ENCODE results near the gene CACNB4. TPM values are rescaled to one million over a fixed set of nuclear protein-coding genes. Genes with fewer than 3 reads are reported as not detected.

Gene CACNB4
- total RNA-seq, 1 donor from 2014 or later: 3.7 TPM

DNA sequence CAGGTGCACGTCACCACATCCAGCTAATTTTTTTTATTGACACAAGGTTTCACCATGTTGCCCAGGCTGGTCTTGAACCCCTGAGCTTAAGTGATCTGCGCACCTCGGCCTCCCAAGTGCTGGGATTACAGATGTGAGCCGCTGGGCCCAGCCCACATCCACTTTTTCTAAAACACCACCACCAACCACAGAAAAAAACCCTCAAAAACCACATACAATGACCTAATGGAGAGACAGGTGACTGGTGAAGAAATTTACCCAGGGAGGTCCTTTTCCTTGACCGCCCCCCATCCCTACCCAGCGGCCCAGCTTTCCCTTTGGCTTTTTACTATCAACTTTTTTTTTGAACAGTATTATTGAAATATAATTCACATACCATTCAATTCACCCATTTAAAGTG lies 47.9 kb downstream of the CACNB4 start:
- H3K27me3 ChIP-seq: no peaks in the 10 kb centered on the region
- TF ChIP-seq, protein P1, sequence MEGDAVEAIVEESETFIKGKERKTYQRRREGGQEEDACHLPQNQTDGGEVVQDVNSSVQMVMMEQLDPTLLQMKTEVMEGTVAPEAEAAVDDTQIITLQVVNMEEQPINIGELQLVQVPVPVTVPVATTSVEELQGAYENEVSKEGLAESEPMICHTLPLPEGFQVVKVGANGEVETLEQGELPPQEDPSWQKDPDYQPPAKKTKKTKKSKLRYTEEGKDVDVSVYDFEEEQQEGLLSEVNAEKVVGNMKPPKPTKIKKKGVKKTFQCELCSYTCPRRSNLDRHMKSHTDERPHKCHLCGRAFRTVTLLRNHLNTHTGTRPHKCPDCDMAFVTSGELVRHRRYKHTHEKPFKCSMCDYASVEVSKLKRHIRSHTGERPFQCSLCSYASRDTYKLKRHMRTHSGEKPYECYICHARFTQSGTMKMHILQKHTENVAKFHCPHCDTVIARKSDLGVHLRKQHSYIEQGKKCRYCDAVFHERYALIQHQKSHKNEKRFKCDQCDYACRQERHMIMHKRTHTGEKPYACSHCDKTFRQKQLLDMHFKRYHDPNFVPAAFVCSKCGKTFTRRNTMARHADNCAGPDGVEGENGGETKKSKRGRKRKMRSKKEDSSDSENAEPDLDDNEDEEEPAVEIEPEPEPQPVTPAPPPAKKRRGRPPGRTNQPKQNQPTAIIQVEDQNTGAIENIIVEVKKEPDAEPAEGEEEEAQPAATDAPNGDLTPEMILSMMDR (IDR thresholded peaks at IDR 0.05): no peak
- no peak overlapping the region for H3K4me3 ChIP-seq
- H3K36me3 ChIP-seq: no peaks in the 10 kb centered on the region
- H3K9me3 ChIP-seq: no peaks in the 10 kb centered on the region
- intact Hi-C loops (cut with DNase I): no loop called here
- DNase-seq (ENCODE audit: low spot score in 2 of 2): no peak
- no peak overlapping the region for H3K27ac ChIP-seq
- H3K4me1 ChIP-seq: peaks cover 0 to 4% of the 10 kb centered on the region in 2 donors

DNA sequence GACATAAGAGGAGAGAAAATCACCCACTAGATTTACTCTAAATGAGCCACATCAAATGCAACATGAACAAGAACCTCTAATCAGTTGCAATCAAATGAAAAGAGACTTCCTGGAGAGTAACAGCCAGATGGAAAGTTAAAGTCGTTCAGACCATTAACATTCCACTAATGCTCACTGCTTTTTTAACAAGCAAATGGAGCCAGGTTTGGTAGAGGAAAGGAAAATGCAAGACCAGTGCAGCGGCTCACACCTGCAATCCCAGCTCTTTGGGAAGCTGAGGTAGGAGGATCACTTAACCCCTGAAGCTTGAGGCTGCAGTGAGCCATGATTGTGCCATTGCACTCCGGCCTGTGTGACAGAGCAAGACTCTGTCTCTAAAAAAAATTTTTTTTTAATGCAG lies 48.5 kb downstream of the CACNB4 start:
- Histone ChIP-seq H3K27ac (no peak overlapping the region), H3K4me1 (peaks cover 0 to 4% of the 10 kb centered on the region in 2 donors), H3K36me3 (no peaks in the 10 kb centered on the region), H3K9me3 (no peaks in the 10 kb centered on the region), H3K4me3 (no peak overlapping the region), H3K27me3 (no peaks in the 10 kb centered on the region)
- intact Hi-C loops (cut with DNase I): no loop called here
- no peak for DNase-seq (ENCODE audit: low spot score in 2 of 2)
- TF ChIP-seq, protein P1 (IDR thresholded peaks at IDR 0.05): no peak

DNA sequence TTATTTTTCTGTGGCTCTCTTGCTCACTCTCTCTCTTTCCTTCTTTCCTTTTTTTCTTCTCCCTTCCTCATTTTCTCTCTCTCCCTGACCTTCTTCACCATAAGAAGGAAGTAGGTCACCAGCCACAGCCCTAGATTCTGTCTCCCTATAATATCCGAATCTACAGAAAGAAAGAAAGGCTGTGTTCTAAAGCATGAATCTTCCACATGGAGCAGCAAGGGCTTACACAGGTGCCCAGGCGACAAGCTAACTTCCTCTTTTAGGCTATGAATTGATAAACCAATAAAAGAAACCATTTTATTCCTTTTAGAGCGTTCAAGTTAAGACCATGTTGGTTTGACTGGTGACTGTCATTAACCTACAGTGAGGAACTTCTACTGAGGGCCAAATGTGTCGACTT lies 49.3 kb downstream of the CACNB4 start:
- no peaks in the 10 kb centered on the region for H3K4me1 ChIP-seq
- TF ChIP-seq, protein P1 (IDR thresholded peaks at IDR 0.05): no peak
- intact Hi-C loops (cut with DNase I): no loop called here
- H3K27ac ChIP-seq: no peak overlapping the region
- H3K36me3 ChIP-seq: no peaks in the 10 kb centered on the region
- no peaks in the 10 kb centered on the region for H3K27me3 ChIP-seq
- DNase-seq (ENCODE audit: low spot score in 2 of 2): no peak
- no peaks in the 10 kb centered on the region for H3K9me3 ChIP-seq
- no peak overlapping the region for H3K4me3 ChIP-seq

DNA sequence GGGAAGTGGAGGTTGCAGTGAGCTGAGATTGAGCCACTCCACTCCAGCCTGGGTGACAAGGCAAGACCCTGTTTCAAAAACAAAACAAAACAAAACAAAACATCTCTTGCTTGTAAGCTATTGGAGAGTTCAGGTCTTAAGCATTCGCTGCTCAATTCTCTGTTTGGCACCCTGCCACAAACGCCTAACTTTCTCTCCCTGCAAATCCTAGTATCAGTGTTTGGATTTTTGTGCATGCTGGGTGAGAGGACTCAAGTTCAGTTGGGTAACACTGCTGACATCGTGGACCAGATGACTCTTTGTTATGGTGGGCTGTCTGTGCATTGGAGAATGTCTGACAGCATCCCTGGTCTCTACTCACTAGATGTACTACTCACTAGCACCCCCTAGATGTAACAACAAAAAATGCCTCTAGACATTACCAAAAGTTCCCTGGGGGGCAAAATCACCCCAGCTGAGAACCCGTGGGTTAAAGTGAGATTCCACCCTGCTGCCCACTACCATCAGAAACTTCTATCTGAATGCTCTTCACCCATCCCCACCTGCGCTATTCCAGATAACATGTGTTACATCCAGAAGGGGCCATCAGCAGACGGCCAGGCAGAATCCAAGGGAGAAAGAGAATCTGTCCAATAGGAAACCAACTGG lies 50.9 kb downstream of the CACNB4 start:
- TF ChIP-seq, protein P1 (IDR thresholded peaks at IDR 0.05): no peak
- Histone ChIP-seq H3K27ac (no peak overlapping the region), H3K36me3 (no peaks in the 10 kb centered on the region), H3K27me3 (no peaks in the 10 kb centered on the region), H3K4me1 (no peaks in the 10 kb centered on the region), H3K4me3 (no peak overlapping the region), H3K9me3 (no peaks in the 10 kb centered on the region)
- intact Hi-C loops (cut with DNase I): no loop called here
- no peak for DNase-seq (ENCODE audit: low spot score in 2 of 2)

DNA sequence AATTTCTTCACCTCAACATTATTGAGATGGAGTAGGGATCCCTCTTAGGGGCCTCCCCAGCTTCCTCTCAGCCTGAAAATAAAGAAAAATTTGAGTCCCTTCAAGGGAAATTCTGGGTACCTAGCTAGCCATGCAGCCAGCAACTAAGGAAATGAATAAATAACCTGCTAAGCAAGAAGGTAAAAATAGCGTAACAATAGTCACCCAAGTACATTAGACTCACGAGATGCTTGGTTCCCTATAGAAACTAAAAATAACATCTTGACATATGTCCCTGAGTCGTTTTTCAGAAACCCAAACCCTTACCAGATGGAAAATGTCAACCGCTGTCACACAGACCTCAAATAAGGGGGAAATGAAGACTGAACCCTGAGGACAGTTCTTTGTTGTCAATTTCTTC lies 51.9 kb downstream of the CACNB4 start:
- Histone ChIP-seq H3K27me3 (no peaks in the 10 kb centered on the region), H3K4me1 (no peaks in the 10 kb centered on the region), H3K4me3 (no peak overlapping the region), H3K36me3 (no peaks in the 10 kb centered on the region), H3K9me3 (no peaks in the 10 kb centered on the region), H3K27ac (no peak overlapping the region)
- TF ChIP-seq, protein P1 (IDR thresholded peaks at IDR 0.05): no peak
- no peak for DNase-seq (ENCODE audit: low spot score in 2 of 2)
- intact Hi-C loops (cut with DNase I): no loop called here
